ENCODE results near the gene HELB.

Gene HELB

DNA sequence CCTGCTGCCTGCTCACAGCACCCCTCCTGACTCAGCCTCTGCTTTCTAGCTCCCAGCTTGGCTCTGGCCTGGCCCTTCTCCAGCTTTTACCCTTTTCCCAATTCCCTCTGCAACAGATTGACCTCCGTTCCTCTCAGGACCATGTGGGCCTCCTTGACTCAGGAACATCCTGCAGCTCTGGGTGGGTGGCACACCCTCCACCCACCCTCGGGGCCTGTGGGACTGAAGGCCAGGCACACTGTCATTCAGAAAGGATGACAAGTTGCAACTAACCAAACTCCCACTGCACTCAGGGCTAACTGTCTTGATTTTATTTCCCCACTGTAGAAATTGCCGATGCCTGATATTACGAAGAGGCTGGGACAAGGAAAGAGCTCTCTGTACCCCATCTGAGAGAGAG is 59.4 kb downstream of the HELB start:
- DNase-seq (ENCODE audit: low read depth in 3 of 3): no peak

GRCh38 chr12:66365718-66366490 is 63.6 kb downstream of the HELB start:
- DNase-seq (ENCODE audit: low read depth in 3 of 3): no peak

- no peak for DNase-seq (ENCODE audit: low read depth in 3 of 3)
Measured at GRCh38 chr12:66367015-66367667, 64.8 kb downstream of the HELB start.

DNA sequence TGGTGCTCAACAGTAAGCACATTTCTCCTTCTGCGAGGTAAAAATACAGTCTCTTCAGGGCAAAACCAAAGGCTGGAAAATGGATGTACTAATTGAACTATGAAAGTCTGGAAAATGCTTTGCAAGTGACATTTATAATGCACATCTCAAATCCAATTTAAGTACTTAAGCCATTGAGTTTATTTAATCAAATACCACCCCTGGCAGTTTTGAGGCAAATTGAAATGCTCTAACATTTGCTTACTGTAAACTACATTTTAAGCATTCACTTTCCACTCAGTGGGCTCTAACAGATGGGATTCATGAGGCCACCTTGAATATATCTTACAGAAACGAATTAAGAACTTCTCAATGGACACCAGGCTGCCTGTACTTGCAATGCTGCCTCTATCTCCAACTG is 69.7 kb downstream of the HELB start:
- no peak for DNase-seq (ENCODE audit: low read depth in 3 of 3)

DNA sequence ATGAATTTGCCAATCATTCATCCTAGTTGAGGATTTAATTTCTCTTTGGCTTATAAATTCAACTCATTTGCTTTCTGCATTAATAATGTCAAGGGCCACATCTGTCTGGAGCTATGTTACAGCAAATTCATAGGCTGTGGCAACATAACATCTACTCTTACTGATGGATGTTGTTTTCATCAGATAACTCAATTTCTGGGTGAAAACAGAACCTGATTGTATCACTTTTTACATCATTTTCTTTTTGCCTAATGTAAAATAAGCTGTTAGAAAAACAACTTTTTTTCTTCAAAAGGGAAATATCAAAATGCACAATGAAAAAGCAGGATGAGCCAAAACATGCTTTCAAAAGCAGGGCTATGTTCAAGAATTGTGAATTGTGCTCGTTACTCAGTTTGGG is 73.3 kb downstream of the HELB start:
- DNase-seq (ENCODE audit: low read depth in 3 of 3): no peak

DNA sequence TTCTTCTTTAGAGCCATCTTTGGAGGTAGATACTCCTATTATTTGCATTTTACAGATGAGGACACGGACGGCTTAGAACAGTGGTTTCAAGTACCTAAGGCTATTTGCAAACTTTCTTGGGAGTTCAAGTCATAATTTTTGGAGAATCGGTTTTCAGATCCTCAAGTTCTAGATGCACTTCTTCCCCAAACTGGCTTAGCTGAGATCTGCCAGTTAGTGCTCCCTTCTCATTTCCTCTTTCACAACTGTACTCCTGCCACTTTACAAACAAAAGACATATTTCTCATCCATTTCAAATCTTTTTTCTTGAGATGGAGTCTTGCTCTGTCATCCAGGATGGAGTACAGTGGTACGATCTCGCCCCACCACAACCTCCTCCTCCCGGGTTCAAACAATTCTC is 77.3 kb downstream of the HELB start:
- no peak for DNase-seq (ENCODE audit: low read depth in 3 of 3)

- no peak for DNase-seq (ENCODE audit: low read depth in 3 of 3)
Measured at GRCh38 chr12:66380769-66381535, 78.7 kb downstream of the HELB start.

- no peak for DNase-seq (ENCODE audit: low read depth in 3 of 3)
Measured at GRCh38 chr12:66387117-66387516, 84.8 kb downstream of the HELB start.

Data from stimulated activated CD4-positive, alpha-beta T cell treated with anti-CD3 and anti-CD28 coated beads, TNF-alpha, amount 100 ng/mL, for 48 hours (primary cell).